Fibroblast of pulmonary artery (primary cell): ENCODE data around the gene UBTD1.
A peak's percentile ranks its signal among the peaks of the same experiment; 100 is the strongest.

Experiments
- DNase-seq: peaks from one replicate; pipeline ENCODE4 v3.0.0-alpha.2; 2010; ENCODE audit warnings: low read depth
- H3K4me3 ChIP-seq: replicated peaks from 2 replicates; pipeline ENCODE4 v1.5.1; 2011; ENCODE audit warnings: low read depth, mild to moderate bottlenecking, control low read depth, low read length, moderate library complexity
- TF ChIP-seq, protein P1 (sequence below): IDR thresholded peaks from 2 replicates; pipeline ENCODE4 v1.5.1; 2011; ENCODE audit warnings: mild to moderate bottlenecking, control low read depth, low read length, inconsistent platforms; ENCODE audit errors: missing control alignments

The UBTD1 gene

DNA sequence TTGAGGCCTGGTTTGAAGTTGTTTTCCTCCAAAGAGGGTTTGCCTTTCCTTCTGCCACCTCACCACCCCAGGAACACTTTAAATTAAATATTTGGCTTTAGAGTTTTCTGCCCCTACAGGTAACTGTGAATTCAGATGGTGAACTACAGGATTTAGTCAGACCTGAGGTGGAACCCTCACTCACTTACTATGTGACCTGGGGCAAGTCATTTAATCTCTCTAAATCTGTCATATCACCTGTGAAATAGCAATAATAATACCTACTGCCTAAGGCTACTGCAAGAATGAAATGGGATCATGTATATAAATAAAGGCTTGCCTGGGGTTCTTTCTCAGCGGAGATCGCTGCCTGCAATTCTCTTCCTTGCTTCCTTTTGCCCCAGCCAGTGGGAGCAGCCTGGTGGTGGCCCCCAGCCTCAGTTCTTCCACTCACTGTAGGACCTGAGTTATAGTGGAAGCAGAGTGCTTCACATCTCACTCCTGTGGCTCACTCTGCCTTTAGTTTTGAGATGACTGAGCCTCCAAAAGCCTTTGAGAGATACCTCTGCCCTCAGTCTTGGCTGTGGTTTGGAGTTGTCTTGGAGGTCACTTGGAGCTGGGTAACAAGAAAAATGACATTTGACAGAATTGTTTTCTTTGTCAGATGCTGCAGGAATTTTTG, 67.7 kb downstream of the UBTD1 start:
- DNase-seq, result no peak
- TF ChIP-seq, protein P1, sequence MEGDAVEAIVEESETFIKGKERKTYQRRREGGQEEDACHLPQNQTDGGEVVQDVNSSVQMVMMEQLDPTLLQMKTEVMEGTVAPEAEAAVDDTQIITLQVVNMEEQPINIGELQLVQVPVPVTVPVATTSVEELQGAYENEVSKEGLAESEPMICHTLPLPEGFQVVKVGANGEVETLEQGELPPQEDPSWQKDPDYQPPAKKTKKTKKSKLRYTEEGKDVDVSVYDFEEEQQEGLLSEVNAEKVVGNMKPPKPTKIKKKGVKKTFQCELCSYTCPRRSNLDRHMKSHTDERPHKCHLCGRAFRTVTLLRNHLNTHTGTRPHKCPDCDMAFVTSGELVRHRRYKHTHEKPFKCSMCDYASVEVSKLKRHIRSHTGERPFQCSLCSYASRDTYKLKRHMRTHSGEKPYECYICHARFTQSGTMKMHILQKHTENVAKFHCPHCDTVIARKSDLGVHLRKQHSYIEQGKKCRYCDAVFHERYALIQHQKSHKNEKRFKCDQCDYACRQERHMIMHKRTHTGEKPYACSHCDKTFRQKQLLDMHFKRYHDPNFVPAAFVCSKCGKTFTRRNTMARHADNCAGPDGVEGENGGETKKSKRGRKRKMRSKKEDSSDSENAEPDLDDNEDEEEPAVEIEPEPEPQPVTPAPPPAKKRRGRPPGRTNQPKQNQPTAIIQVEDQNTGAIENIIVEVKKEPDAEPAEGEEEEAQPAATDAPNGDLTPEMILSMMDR, result no peak
- no peak overlapping the region for H3K4me3 ChIP-seq

DNA sequence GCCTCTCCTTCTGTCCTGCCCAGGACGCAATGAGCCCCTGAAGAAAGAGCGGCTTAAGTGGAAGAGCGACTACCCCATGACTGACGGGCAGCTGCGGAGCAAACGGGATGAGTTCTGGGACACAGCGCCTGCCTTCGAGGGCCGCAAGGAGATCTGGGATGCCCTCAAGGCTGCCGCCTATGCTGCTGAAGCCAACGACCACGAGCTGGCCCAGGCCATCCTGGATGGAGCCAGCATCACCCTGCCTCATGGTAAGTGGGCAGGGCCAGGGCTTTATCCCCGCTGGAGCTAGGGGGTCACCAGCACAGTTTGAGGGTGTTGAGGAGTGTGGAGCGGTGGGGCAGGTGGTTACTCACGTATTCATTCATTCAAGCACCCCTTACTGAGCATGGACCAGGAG, 69.2 kb downstream of the UBTD1 start:
- TF ChIP-seq, protein P1, result no peak

DNA sequence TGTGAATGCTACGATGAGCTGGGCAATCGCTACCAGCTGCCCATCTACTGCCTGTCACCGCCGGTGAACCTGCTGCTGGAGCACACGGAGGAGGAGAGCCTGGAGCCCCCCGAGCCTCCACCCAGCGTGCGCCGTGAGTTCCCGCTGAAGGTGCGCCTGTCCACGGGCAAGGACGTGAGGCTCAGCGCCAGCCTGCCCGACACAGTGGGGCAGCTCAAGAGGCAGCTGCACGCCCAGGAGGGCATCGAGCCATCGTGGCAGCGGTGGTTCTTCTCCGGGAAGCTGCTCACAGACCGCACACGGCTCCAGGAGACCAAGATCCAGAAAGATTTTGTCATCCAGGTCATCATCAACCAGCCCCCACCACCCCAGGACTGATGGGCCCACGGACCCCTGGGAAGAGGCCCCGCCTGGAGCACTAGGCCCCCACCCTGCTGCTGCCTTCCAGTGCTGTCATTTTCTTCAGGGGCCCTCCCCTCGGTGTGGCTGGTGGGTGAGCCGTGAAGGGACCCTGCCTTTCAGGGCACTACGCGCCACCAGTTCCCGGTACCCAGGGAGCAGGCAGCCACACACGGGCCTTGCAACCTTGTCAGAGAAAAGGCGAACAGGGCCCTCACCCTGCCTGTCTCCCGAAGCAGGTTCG, 71.5 kb downstream of the UBTD1 start:
- TF ChIP-seq, protein P1, result no peak
- no peak overlapping the region for H3K4me3 ChIP-seq
- no peak for DNase-seq

More for the DNA sequence above, 69.2 kb downstream of the UBTD1 start:
- DNase-seq, result no peak
- no peak overlapping the region for H3K4me3 ChIP-seq

DNA sequence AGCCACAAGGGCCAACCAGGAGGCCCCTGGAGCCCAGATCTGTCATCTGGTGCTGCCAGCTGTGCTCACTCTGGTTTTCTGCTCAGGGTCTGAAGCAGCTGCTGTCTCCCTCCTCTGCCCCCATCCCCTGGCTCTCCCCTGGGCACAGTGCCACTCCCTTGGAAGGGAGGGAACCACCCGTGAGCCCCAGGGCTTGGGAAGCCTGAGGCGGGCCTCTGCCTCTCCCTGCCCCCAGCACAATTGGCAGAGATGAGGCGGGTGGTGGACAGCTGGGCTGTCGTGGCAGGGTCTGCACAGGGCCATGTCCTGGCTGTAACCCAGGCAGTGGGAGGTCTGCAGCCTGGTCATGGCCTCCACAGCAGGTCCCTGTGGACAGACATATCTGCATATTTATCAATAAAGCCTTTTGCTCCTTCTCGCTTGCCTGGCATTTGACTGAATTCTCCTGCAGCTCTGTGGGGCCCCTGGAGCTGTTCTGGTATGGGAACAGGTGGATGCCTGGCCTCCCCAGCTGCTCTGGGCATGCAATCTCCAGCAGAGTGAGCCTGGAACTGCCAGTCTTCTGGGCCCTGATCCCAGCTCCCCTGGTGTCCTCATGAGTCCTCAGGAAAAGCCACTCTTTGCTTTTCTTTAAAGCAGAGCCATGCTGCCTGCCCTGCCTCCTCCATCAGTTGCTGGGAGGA, 72.2 kb downstream of the UBTD1 start:
- TF ChIP-seq, protein P1, result no peak
- no peak for DNase-seq
- H3K4me3 ChIP-seq, result no peak overlapping the region

DNA sequence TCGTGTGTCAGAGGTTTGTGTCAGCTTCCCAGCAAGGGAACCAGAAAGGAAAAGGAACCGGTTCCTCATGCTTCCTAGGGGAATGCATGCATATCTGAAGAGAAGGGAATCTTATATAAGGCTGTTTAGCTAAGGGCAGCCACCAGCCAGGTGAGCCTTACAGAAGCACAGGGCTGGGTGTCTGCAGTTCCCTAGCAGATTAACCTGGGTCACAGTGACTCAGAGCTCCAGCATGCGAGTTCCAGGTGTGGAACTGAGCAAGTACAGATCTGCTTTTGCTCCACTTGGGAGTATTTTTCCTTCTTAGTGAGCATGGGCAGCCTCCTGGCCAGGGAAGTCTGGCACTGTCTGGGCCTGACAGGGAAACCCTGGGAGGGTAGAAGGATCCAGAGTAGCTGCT, 72.9 kb downstream of the UBTD1 start:
- H3K4me3 ChIP-seq, result no peak overlapping the region
- TF ChIP-seq, protein P1, result no peak
- DNase-seq, result no peak

DNA sequence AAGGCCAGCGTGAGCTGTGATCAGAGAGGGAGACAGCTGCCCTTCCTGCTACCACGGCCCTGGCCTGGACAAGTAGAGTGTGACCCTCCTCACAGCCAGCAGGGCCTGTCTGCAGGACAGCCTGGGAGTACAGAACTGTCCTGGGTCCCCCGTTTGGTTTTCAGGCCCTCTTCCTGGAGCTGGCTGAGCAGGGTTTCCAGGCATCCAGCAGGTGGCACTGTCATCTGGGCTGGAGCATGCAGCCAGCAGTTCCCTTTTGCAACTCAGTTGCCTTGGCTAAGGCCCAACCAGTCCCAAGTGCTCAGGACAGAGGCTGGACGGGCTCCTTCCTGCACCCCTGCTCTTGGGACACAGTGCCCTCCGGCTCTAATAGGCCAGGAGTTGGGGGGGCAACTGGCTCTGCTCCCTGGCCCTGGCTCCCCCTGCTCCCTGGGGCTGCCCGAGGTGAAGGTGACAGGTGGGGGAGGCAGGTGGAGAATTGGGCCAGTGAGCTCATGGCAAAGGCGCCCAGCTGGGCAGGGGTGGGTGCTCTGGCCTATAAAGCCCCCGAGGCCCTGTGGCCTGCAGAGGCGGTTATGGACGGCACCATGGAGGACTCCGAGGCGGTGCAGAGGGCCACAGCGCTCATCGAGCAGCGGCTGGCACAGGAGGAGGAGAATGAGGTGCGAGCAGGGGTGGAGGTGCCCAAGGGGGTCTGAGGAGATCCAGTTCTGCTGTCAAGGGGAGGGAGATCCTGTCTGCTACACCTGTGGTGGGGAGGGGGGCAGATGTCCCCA, 73.7 kb downstream of the UBTD1 start, which contains the start of gene ANKRD2:
Gene ANKRD2, plus strand, starts transcription at position 566 of the 776 bp plus-strand sequence. Its CDS starts 10 bp downstream, at position 576.
- H3K4me3 ChIP-seq, result no peak within 1 kb of the TSS
- TF ChIP-seq, protein P1, result peak; percentile 94
- DNase-seq, result peak; percentile 85
